HCT116 (cell line): ENCODE measurements around the gene FERD3L. TPM values are rescaled to one million over a fixed set of nuclear protein-coding genes. Genes with fewer than 3 reads are reported as not detected.

Source experiments
- ATAC-seq: fragments of 200-7000 bp; cut with Tn5 transposase; 2 replicates; pipeline ENCODE4 v1.9.1; 2020; ENCODE audit warnings: mild to moderate bottlenecking, moderate library complexity
- BruUV-seq: library from RNA; stranded (reverse); fragments of 400-500 nt; replicated peaks from 2 replicates; lab custom pipeline; 2021; lab: Mats Ljungman, UMichigan
- CTCF ChIA-PET: fragments of 300-600 bp; sonication (Branson Sonifier 250); formaldehyde crosslinking; loops from one replicate; lab custom pipeline; 2021; ENCODE audit warnings: antibody characterized with exemption; lab: Charles Lee
- POLR2A ChIA-PET: fragments of 300-600, 350-600 bp; sonication (Branson Sonifier 250); formaldehyde crosslinking; loops from one replicate; lab custom pipeline; 2021; ENCODE audit warnings: antibody characterized with exemption; lab: Charles Lee
- RAD21 ChIA-PET, 2 experiments: fragments of 300-600 bp; sonication (Branson Sonifier 250); formaldehyde crosslinking; loops; one replicate each; lab custom pipeline; 2023; ENCODE audit warnings: low total read pairs in 2 of 2; ENCODE audit not compliant: uncharacterized antibody in 2 of 2, unreplicated experiment in 2 of 2, low non-redundant PET in 1 of 2; lab: Charles Lee
- DNase-seq: peaks from one replicate; pipeline ENCODE4 v3.0.0-alpha.2; 2010; ENCODE audit warnings: low read depth, low spot score
- H2AFZ ChIP-seq: fragments of 200-600 bp; shearing (Covaris generic), sonication (generic); 2 replicates; pipeline ENCODE4 v1.6.1; 2017; ENCODE audit warnings: low read depth, mixed run types, mixed read lengths, antibody characterized with exemption, low read length; ENCODE audit not compliant: poor library complexity, severe bottlenecking
- H3K27ac ChIP-seq: 2 replicates; pipeline ENCODE4 v1.5.1; 2012; ENCODE audit warnings: low read depth, low read length
- H3K27me3 ChIP-seq: fragments of 200-600 bp; sonication (generic); 2 replicates; pipeline ENCODE4 v1.6.1; 2016; ENCODE audit warnings: mixed run types, low read length, mixed read lengths; ENCODE audit not compliant: insufficient read depth
- H3K36me3 ChIP-seq, 2 experiments: fragments of 200-500 bp in 1 of 2; fragments of 200-600 bp in 1 of 2; sonication (Bioruptor generic) in 1 of 2; sonication (generic) in 1 of 2; 2 replicates each; pipeline versions ENCODE4 v1.5.1 to v1.6.1; 2014 to 2016; ENCODE audit warnings: low read length in 2 of 2, inconsistent platforms in 1 of 2, mixed read lengths in 1 of 2, mixed run types in 1 of 2; ENCODE audit not compliant: insufficient read depth in 2 of 2, control insufficient read depth in 1 of 2
- H3K4me1 ChIP-seq, 2 experiments: fragments of 200-600 bp in 1 of 2; sonication (generic) in 1 of 2; 2 replicates each; pipeline versions ENCODE4 v1.5.1 to v1.6.1; 2012 to 2017; ENCODE audit warnings: low read length in 2 of 2, inconsistent platforms in 1 of 2, mild to moderate bottlenecking in 1 of 2, mixed read lengths in 1 of 2, mixed run types in 1 of 2, moderate library complexity in 1 of 2; ENCODE audit not compliant: insufficient read depth in 2 of 2, control insufficient read depth in 1 of 2
- H3K4me2 ChIP-seq: fragments of 200-600 bp; sonication (generic); 2 replicates; pipeline ENCODE4 v1.6.1; 2017; ENCODE audit warnings: mixed run types, low read length, mixed read lengths
- H3K4me3 ChIP-seq, 2 experiments: fragments of 200-600 bp in 1 of 2; sonication (generic) in 1 of 2; replicated peaks in 1 of 2; 2 replicates each; pipeline ENCODE4 v1.5.1; 2011 to 2016; ENCODE audit warnings: low read length in 2 of 2, control low read depth in 1 of 2, low read depth in 1 of 2, mild to moderate bottlenecking in 1 of 2, mixed read lengths in 1 of 2, mixed run types in 1 of 2
- H3K79me2 ChIP-seq: fragments of 200-600 bp; sonication (generic); 2 replicates; pipeline ENCODE4 v1.6.1; 2017; ENCODE audit warnings: mild to moderate bottlenecking, mixed run types, low read length, moderate library complexity, mixed read lengths; ENCODE audit not compliant: insufficient read depth
- H3K9ac ChIP-seq: fragments of 200-600 bp; sonication (generic); 2 replicates; pipeline ENCODE4 v1.6.1; 2016; ENCODE audit warnings: low read length, mixed read lengths
- H3K9me2 ChIP-seq: fragments of 200-600 bp; sonication (generic), shearing (Covaris generic); 2 replicates; pipeline ENCODE4 v1.6.1; 2017; ENCODE audit warnings: mixed run types, mild to moderate bottlenecking, moderate library complexity; ENCODE audit not compliant: insufficient read depth
- H3K9me3 ChIP-seq, 2 experiments: fragments of 200-500 bp in 1 of 2; fragments of 200-600 bp in 1 of 2; sonication (Bioruptor generic) in 1 of 2; sonication (generic) in 1 of 2; 2 replicates each; pipeline ENCODE4 v1.6.1; 2014 to 2017; ENCODE audit warnings: low read length in 2 of 2, mixed read lengths in 2 of 2, inconsistent platforms in 1 of 2, low read depth in 1 of 2, mild to moderate bottlenecking in 1 of 2, mixed run types in 1 of 2, moderate library complexity in 1 of 2; ENCODE audit not compliant: control insufficient read depth in 1 of 2, insufficient read depth in 1 of 2
- H4K20me1 ChIP-seq: fragments of 200-600 bp; sonication (generic), shearing (Covaris generic); 2 replicates; pipeline ENCODE4 v1.6.1; 2017; ENCODE audit warnings: mixed run types, mild to moderate bottlenecking, moderate library complexity; ENCODE audit not compliant: insufficient read depth
- EZH2phosphoT487 ChIP-seq: fragments of 200-600 bp; IDR thresholded peaks from 2 replicates; pipeline ENCODE4 v1.6.1; 2018; ENCODE audit warnings: antibody characterized with exemption, borderline replicate concordance
- POLR2AphosphoS5 ChIP-seq: IDR thresholded peaks from 2 replicates; pipeline ENCODE4 v1.6.1; 2011; ENCODE audit warnings: mild to moderate bottlenecking, low read depth, low read length, moderate library complexity
- ZFX ChIP-seq: fragments of 450-650 bp; IDR thresholded peaks from 2 replicates; pipeline ENCODE4 v1.6.1; 2017
- intact Hi-C: fragments of 100-400 bp; cut with micrococcal nuclease; formaldehyde crosslinking; loops from 2 replicates; pipeline ENCODE4 v1.10.0; 2022
- total RNA-seq: library from RNA; stranded (reverse); gene quantifications from one replicate; pipeline ENCODE4 v1.2.1, GENCODE V29; 2021; ENCODE audit not compliant: unreplicated experiment
- TF ChIP-seq, protein P1 (sequence below): IDR thresholded peaks from 2 replicates; pipeline ENCODE4 v1.6.1; 2012; ENCODE audit warnings: low read depth
- TF ChIP-seq, protein P2 (sequence below): IDR thresholded peaks from 2 replicates; pipeline ENCODE4 v1.6.1; 2012

FERD3L gene
- total RNA-seq, 1 experiment from 2014 or later, result not detected

DNA sequence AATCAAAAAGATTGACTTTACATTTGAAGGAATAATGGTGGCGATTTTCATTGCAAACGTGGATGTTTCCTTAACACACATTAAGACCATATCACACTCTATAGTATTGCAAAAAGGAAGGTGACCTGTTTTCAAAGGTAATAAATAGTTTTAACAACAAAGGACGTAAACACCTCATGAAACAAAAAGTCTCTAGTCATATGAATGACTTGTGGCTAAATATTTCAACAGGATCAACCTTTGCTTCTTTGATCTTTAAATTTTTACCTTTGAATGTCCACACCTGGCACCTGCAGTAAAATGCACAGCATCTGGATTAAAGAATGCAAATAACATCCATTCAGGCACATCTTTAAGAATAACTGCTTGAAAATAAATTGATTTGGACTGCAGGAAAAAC is 30.0 kb upstream of the FERD3L start (continued):
- no peak for TF ChIP-seq EZH2phosphoT487

DNA sequence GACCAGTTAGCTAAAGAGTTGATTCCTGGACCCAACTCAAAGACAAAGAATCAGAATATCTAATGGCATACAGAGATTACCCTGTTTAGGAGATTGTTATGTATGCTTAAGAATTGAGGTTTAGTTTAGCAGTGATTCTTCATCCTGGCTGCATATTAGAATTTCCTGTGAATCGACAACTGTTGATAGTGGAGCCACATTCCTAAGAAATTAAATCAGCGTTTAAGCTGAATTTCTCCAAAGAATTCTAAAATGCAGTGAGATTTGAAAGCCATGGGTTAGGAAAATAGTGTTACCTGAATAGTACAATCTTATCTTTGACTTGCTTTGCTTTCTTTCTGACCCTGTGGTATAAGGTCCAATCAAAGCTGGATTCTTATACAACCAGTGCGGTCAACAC is 16.4 kb upstream of the FERD3L start:
- H3K4me3 ChIP-seq, result no peak overlapping the region
- no TSS peak for BruUV-seq
- no peak for ATAC-seq
- H3K27me3 ChIP-seq, result no peaks in the 10 kb centered on the region; the same call in 1 of the 2 replicates
- no peak overlapping the region for H2AFZ ChIP-seq
- no peak overlapping the region for H3K27ac ChIP-seq
- H4K20me1 ChIP-seq, result no peaks in the 10 kb centered on the region
- ChIA-PET POLR2A (interaction anchor here (0.6 kb wide), 1 partner anchor 389 kb away, joined by 5 read pairs; no protein-coding TSS in a partner anchor), CTCF (no interaction called here), RAD21 (no interaction called here)
- H3K9me2 ChIP-seq, result no peaks in the 10 kb centered on the region
- intact Hi-C loops, result no loop called here
- TF ChIP-seq, protein P1, sequence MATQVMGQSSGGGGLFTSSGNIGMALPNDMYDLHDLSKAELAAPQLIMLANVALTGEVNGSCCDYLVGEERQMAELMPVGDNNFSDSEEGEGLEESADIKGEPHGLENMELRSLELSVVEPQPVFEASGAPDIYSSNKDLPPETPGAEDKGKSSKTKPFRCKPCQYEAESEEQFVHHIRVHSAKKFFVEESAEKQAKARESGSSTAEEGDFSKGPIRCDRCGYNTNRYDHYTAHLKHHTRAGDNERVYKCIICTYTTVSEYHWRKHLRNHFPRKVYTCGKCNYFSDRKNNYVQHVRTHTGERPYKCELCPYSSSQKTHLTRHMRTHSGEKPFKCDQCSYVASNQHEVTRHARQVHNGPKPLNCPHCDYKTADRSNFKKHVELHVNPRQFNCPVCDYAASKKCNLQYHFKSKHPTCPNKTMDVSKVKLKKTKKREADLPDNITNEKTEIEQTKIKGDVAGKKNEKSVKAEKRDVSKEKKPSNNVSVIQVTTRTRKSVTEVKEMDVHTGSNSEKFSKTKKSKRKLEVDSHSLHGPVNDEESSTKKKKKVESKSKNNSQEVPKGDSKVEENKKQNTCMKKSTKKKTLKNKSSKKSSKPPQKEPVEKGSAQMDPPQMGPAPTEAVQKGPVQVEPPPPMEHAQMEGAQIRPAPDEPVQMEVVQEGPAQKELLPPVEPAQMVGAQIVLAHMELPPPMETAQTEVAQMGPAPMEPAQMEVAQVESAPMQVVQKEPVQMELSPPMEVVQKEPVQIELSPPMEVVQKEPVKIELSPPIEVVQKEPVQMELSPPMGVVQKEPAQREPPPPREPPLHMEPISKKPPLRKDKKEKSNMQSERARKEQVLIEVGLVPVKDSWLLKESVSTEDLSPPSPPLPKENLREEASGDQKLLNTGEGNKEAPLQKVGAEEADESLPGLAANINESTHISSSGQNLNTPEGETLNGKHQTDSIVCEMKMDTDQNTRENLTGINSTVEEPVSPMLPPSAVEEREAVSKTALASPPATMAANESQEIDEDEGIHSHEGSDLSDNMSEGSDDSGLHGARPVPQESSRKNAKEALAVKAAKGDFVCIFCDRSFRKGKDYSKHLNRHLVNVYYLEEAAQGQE, result no peak
- TF ChIP-seq POLR2AphosphoS5 (no peak), ZFX (no peak)
- H3K4me1 ChIP-seq, result no peaks in the 10 kb centered on the region
- H3K9me3 ChIP-seq, result no peaks in the 10 kb centered on the region
- H3K9ac ChIP-seq, result no peak overlapping the region
- H3K36me3 ChIP-seq, result no peaks in the 10 kb centered on the region
- H3K79me2 ChIP-seq, result no peaks in the 10 kb centered on the region
- DNase-seq, result no peak
- no peak overlapping the region for H3K4me2 ChIP-seq

- ChIA-PET CTCF (no interaction called here), RAD21 (no interaction called here), POLR2A (no interaction called here)
- no peak overlapping the region for H2AFZ ChIP-seq
- no peaks in the 10 kb centered on the region for H4K20me1 ChIP-seq
- H3K9me2 ChIP-seq, result no peaks in the 10 kb centered on the region
- H3K27ac ChIP-seq, result no peak overlapping the region
- no peaks in the 10 kb centered on the region for H3K27me3 ChIP-seq
- H3K36me3 ChIP-seq, result no peaks in the 10 kb centered on the region
- H3K9ac ChIP-seq, result no peak overlapping the region
- H3K4me3 ChIP-seq, result no peak overlapping the region
- H3K4me1 ChIP-seq, result no peaks in the 10 kb centered on the region
- H3K79me2 ChIP-seq, result no peaks in the 10 kb centered on the region
- no peak overlapping the region for H3K4me2 ChIP-seq
- H3K9me3 ChIP-seq, result no peaks in the 10 kb centered on the region
- TF ChIP-seq, protein P2, sequence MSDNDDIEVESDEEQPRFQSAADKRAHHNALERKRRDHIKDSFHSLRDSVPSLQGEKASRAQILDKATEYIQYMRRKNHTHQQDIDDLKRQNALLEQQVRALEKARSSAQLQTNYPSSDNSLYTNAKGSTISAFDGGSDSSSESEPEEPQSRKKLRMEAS, result no peak
- TF ChIP-seq, protein P1, result peak; percentile 80
- intact Hi-C loops, result no loop called here
- BruUV-seq, result no TSS peak
- ATAC-seq (no peak), DNase-seq (no peak)
Observed at GRCh38 chr7:19146699-19147098, 1.5 kb upstream of the FERD3L start.
